HG03064 (cell line): Measurements from ENCODE around the gene HSD11B1.

ENCODE experiments used
- ATAC-seq: cut with Tn5 transposase; IDR thresholded peaks from one replicate; pipeline ENCODE4 v1.9.1; 2021; ENCODE audit warnings: low read depth; ENCODE audit not compliant: unreplicated experiment

The HSD11B1 gene

GRCh38 chr1:209704584-209704983 lies at the start of gene HSD11B1:
HSD11B1 (plus strand) TSS chr1:209704846; CDS start chr1:209704943, 97 bp downstream.
- no peak for ATAC-seq

DNA sequence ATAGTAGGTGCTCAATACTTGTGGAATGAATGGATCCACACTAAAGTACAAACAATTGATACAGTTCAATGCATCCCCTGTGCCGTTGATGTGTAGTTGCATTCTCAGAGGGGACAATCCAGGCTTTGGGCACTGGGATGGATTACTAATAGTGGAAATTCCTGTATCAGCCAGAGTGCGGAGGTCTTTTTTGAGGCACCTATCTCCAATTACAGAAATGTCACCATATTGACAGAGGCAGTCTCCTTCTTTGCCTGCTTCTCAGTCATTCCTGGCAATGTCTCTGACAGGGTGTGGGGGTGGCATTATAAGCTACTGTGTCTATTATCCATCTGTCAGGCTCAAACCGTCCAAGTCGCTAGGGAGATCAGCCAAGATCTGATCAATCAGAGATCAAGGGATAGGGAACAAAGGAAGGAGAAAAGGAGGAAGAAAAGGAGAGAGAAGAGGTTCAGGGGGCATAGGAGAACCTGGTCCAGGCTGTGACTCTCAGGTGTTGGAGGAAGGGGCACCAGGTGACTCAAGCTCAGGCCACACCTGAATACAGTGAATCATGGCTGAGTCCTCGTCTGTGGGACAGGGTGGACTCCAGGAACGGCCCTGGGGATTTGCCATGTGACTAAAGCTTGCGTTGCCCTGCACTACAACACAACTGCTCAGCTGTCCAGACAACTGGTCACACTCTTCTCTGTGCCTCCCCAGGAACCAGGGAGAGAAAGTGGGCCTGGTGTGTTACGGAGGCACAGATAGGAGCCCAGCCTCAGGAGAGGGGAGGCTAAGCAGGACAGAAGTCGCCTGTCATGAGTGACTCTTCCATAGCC lies 49.0 kb upstream of the HSD11B1 start:
- ATAC-seq: no peak

- ATAC-seq: no peak
Observed at GRCh38 chr1:209657140-209657879, 47.3 kb upstream of the HSD11B1 start.

DNA sequence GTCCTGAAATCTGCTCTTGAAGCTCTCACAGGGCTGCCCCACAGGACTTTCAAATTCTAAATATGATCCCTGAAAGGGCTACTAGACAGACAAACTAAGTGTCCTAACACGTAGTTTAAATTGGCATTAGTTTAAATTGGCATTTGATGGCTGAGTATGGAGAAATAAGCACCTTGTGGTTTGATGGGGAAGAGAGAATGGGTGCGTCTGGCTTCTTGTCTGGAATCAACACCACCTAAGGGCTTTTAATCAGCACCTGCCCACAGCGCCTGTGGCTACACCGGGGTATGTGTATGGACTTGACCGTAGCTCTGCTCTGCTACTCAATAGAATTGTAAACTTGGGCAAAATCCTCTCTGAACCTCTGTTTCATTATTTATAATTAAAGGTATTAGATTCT lies 46.7 kb upstream of the HSD11B1 start:
- no peak for ATAC-seq

GRCh38 chr1:209659909-209660308 lies 44.7 kb upstream of the HSD11B1 start:
- peak; percentile 86 for ATAC-seq

DNA sequence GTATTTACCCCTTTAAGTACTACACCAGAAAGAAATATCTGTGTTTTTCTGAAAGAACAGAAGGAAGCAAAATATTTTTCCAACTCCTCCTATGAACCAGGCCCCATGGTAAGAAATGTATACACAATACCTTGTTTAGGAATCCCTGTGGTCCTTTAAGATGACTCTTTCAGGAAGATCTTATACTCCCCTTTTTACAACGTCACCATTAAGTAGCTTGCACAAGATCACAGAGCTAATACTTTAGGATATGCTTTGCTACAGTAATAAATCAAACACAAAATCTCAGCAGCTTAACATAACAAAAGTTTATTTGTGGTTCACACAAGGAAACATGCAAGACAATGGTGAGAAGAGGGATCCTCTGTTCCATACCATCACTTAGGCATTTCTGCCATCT lies 43.6 kb upstream of the HSD11B1 start:
- ATAC-seq: no peak

- ATAC-seq: no peak
Observed at GRCh38 chr1:209662879-209663327, 41.7 kb upstream of the HSD11B1 start.

- ATAC-seq: no peak
Observed at GRCh38 chr1:209667103-209667502, 37.5 kb upstream of the HSD11B1 start.

DNA sequence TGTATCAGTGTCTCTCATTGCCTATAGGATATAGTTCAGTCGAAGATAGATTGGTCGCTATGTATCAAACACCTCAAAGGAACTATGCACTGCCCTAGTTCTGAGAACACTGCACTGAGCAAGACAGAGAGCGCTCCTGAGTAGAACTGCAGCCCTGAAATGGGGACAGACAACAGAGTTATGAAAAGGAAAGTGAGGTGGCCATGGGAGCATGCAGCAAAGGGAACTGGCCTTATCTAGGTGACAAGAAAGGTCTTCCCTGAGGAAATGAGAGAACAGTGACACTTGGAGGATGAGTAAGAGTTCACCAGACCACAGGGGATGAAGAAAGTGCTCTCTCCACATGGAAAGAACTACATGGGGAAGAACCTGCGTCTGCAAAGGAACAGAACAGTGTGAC lies 36.9 kb upstream of the HSD11B1 start:
- no peak for ATAC-seq

DNA sequence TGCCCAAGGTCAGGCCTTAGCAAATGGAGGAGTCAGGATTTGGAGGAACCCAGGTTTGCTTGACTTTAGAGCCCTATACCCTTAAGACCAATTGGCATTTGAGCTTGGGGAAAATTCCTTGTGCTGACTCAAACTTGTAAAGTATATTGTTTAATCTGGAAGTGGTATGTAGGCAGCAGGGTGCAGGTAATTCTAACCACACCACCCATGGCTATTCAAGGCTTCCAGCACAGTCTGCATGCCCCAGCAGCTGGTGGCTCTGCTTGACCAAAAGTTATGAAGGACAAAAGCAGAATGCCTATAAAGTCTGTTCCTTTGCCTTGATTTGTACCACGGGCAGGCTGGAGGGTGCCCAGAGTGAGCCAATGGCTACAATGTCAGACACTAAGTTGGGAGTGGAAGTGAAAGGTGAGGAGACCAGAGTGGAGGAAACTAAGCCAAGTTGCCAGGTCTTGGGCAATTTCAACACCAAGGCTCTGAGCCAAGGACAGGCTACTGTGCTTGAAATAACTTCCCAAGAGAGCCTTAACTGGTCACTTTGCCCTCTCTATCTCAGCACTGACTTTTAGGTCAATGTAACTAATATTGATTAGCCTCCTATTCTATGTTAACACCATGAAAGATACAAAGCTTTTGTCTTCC lies 34.1 kb upstream of the HSD11B1 start:
- ATAC-seq: no peak

DNA sequence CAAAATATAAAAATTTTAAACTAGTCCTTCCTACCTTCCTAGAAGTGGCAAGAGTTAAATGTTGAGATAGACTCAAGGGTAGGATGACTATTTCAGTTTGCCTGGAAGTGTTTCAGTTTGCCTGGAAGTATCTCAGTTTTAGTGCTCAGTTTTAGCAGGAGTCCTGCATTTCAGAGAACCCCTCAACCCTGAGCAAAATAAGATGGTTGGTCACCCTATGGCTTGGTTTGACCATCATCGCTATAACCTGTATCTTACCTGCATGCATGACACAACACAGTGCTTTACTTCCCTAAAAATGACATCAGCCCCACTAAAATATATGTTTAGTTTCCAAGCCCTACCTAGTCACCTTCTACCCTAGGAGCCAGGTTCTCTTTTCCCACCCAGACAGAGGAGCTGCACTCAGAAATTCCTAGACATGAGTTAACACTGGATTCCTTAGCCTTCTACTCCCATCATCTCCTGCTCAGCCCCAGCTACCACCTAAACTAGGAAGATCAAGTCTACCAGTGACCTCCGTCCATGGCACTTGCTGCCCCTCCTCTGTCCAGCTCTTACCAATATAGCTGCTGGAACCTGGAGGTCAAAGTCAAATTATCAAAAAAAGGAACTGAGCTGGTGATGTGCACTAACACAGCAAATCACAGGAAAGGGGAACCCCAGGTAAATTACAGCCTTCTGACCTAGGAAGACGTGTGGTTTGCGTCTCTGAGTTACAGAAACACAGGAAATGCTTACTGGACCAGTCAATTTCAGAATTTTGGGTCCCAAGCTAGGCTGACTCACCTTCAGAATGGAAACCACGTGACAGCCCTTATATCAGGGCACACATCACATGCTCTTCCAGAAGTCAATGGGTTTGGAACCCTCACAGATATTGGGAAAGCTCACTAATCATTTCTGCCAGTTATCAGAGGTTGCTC lies 31.7 kb upstream of the HSD11B1 start:
- peak; percentile 90 for ATAC-seq

DNA sequence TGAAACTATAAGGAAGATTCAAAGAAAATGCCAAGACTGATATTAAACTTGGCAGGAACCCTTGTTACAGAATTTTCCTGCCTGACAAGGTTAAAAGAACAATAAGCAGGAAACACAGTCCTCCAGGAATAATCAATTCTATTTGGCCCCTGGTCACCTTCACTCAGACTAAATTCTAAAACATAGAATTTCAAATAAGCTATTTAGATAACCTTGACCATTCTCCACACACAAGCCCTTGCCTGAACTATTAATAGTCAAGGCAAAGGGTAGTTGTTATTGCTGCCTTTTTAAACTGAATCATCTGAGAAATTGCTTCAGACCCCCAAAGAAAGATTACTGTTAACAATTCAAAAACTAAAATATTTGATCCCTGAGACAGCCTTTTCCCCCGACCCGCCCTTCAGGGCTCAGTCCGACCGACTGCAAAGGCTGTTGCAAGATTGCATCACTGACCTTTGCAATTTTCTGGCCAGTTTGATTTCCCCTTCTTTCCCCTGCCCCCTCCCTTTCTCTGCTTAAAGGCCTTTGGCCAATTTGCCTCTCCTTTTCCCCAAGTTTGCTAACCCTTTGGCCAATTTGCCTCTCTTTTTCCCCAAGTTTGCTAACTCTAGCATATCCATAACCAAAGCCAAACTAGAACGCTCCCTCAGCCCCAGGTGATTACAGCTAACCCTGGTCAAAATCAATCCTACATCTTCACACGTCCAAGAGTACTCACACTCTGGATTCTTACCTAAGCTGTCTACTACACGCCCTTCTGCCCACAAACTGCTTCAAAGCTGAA lies 30.8 kb upstream of the HSD11B1 start:
- ATAC-seq: no peak

DNA sequence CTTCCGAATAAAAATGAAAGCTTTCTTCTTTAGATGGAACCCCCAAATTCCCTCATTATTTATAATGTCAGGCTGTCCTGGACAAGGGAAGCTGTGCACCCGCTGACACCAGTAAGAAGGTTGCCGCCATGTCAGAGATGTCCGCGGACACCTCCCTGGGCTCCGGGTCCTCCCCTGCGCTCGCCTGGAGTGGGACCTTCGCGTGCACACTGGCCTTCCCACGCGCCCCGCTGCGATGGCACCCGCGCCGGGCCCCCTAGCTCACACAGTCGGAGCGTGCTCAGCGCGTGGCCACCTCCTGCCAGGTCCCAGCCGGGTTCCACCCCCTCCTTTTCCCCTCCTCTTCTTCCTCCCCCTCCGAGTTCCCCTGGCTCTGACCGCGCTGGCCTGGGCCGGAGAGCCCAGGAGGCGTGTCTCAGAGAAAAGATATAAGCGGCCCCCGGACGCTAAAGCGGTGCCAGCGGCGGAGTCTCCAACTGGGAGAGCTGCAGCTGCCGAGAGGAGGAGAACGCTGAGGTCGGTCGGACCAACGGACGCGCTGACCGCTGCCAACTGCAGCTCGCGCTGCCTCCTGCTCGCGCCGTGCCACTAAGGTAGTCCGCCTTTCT lies 29.6 kb upstream of the HSD11B1 start, which contains the start of gene G0S2:
TSS of gene G0S2 (plus strand) at position 456 of the 608 bp plus-strand sequence. CDS start 273 bp downstream, outside the sequence.
- no peak for ATAC-seq

- no peak for ATAC-seq
Observed at GRCh38 chr1:209675565-209676154, 29.0 kb upstream of the HSD11B1 start.

DNA sequence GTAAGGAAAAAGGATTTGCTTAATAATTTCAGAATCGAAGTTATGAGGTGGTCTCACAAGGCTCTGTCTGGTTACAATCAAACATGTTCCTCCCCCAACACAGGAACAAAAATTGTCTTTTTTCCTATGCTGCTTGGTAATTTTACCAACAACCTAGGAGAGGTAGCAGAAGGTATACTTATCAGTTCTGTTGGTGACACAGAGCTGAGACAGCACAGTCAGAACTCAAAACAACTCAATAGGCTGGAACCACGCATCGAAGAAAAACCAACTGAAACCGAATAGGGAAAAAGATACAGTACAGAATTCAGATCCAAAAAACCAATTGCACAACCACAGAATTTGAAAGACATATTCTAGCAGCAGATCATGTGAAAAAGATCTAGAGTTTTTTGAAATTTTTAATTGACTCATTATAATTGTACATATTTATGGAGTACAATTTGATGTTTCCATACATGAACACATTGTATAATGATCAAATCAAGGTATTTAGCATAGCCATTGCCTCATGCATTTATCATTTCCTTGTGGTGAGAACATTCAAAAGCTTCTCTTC lies 25.6 kb upstream of the HSD11B1 start:
- no peak for ATAC-seq

- no peak for ATAC-seq
Observed at GRCh38 chr1:209685821-209686220, 18.8 kb upstream of the HSD11B1 start.

- no peak for ATAC-seq
Observed at GRCh38 chr1:209686322-209686721, 18.3 kb upstream of the HSD11B1 start.

DNA sequence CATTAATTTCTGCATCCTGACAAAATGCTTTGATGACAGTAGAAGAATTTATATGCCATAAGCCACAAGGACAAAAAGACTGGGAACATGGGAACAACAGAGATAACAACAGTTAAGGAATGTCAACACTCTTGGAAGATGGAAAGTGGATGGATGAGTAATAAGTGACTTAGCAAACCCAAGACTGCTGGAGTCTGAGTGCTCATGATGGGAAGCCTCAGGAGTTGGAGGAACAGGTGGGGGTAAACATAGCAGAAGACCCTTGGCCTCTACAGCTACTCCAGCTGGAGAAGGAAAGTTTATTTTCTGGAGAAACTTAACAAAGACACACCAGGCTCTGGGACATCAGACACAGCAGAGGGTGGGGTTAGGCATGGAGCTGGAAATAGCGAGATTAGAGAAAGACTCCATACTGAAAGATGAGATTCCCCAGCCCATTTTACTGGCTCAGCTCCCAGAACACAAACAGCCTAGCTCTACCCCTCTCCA lies 15.9 kb upstream of the HSD11B1 start:
- no peak for ATAC-seq
